Measurements from ENCODE around the gene BBS4. TPM values are rescaled to one million over a fixed set of nuclear protein-coding genes. Genes with fewer than 3 reads are reported as not detected.

Gene BBS4
- total and polyA plus RNA-seq, 12 donors = 6.8 to 18.0 (median 12.5) TPM

DNA sequence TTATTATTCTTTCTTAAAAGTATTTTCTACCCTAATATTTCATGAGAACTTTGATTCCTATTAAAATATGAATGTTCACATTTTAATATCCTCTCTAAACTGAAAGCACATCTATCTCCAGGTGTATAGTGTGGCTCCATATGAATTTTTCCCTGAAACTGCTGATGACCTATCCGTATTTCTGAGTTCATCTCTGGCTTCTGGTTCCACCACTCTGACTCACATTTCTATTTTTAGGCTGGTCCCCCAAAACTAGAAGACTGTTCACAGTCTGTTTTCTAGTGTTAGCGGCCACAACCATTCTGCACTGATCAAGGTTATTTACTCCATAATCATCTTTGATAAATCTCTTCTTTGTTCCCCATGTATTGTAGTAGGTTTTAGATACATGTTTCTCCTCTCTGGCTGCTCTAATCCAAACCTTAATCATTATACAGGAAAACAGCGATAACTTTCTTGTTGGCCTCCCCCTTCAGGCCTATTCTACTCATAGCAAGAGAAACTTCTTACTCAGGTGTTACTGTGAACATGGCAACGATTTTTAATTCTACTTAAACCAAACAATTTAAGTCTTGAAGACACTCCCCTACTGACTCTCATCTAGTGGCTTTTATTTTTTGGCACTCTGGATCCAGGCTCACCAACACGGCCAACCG is 84.8 kb downstream of the BBS4 start:
- Histone ChIP-seq H3K4me1 (peaks cover 0 to 15% (median 0%) of the 10 kb centered on the region in 9 donors), H3K9me3 (peaks cover 0 to 25% (median 6%) of the 10 kb centered on the region in 11 donors), H3K36me3 (peaks cover 0 to 95% (median 30%) of the 10 kb centered on the region in 9 donors), H3K27me3 (no peaks in the 10 kb centered on the region), H3K4me3 (no peak overlapping the region), H3K27ac (no peak overlapping the region)
- intact Hi-C loops (cut with DNase I) = no loop called here
- WGBS, 2 donors = 85 to 87% methylated on average over 6 of the region's 6 CpGs
- ATAC-seq = no peak
- peak in 1 of 9 donors; percentile 14 for TF ChIP-seq CTCF (IDR thresholded peaks at IDR 0.05)
- no peak for DNase-seq

- intact Hi-C loops (cut with DNase I) = no loop called here
- 68 to 70% methylated on average over 1 of the region's 1 CpG for WGBS, 2 donors
Observed at GRCh38 chr15:72771329-72771725, 85.3 kb downstream of the BBS4 start.

GRCh38 chr15:72774696-72775383 is 88.8 kb downstream of the BBS4 start:
- H3K27me3 ChIP-seq = no peaks in the 10 kb centered on the region
- 82 to 90% methylated on average over 2 of the region's 2 CpGs for WGBS, 2 donors
- TF ChIP-seq CTCF (IDR thresholded peaks at IDR 0.05) = no peak
- H3K4me3 ChIP-seq = no peak overlapping the region
- H3K36me3 ChIP-seq = peaks cover 0 to 78% (median 16%) of the 10 kb centered on the region in 9 donors
- no peak for ATAC-seq
- no peak for DNase-seq
- intact Hi-C loops (cut with DNase I) = no loop called here
- peaks cover 0 to 17% (median 0%) of the 10 kb centered on the region in 9 donors for H3K4me1 ChIP-seq
- H3K27ac ChIP-seq = peak overlapping the region in 1 of 10 donors; percentile 54
- no peaks in the 10 kb centered on the region for H3K9me3 ChIP-seq

More at GRCh38 chr15:72771329-72771725, 85.3 kb downstream of the BBS4 start:
- no peak for ATAC-seq
- peaks cover 0 to 22% (median 6%) of the 10 kb centered on the region in 11 donors for H3K9me3 ChIP-seq
- no peak overlapping the region for H3K4me3 ChIP-seq
- TF ChIP-seq CTCF (IDR thresholded peaks at IDR 0.05) = no peak
- peaks cover 0 to 95% (median 24%) of the 10 kb centered on the region in 9 donors for H3K36me3 ChIP-seq
- DNase-seq = no peak
- H3K27me3 ChIP-seq = no peaks in the 10 kb centered on the region
- peaks cover 0 to 17% (median 0%) of the 10 kb centered on the region in 9 donors for H3K4me1 ChIP-seq
- H3K27ac ChIP-seq = no peak overlapping the region

GRCh38 chr15:72778796-72779195 is 92.8 kb downstream of the BBS4 start:
- Histone ChIP-seq H3K4me1 (peaks cover 0 to 46% (median 19%) of the 10 kb centered on the region in 9 donors), H3K4me3 (no peak overlapping the region), H3K27me3 (no peaks in the 10 kb centered on the region), H3K27ac (no peak overlapping the region), H3K9me3 (no peaks in the 10 kb centered on the region), H3K36me3 (peaks cover 0 to 55% (median 7%) of the 10 kb centered on the region in 9 donors)
- DNase-seq (no peak), ATAC-seq (no peak)
- intact Hi-C loops (cut with DNase I) = no loop called here
- TF ChIP-seq CTCF (IDR thresholded peaks at IDR 0.05) = no peak
- whole genome bisulfite sequencing, 2 donors = 81 to 89% methylated on average over 6 of the region's 6 CpGs

Data from heart right ventricle (tissue), 16 donors.